ENCODE data around the gene FAM107A. TPM values are rescaled to one million over a fixed set of nuclear protein-coding genes. Genes with fewer than 3 reads are reported as not detected.

The FAM107A gene
- total and polyA plus RNA-seq, 2 of the 13 experiments (the other 11 are each of a cell fraction or from before 2014, with no cell fraction given): not detected

- peaks cover 16% of the 10 kb centered on the region for H3K4me1 ChIP-seq (ENCODE audit: insufficient read depth, low read length)
- no CpG with 5 or more reads among the region's 5 CpGs for WGBS (ENCODE audit: low lambda C conversion rate)
- H2AFZ ChIP-seq (ENCODE audit: low read length): no peak overlapping the region
- TF ChIP-seq AFF4 (CRISPR knock-in tag; IDR thresholded peaks at IDR 0.05): no peak
- no peak for TF ChIP-seq ZBTB38 (CRISPR knock-in tag; IDR thresholded peaks at IDR 0.05)
- no peak for TF ChIP-seq NCOA1 (CRISPR knock-in tag; IDR thresholded peaks at IDR 0.05)
- TF ChIP-seq SRF (IDR thresholded peaks at IDR 0.05; ENCODE audit: low read depth, low read length): no peak
- TF ChIP-seq POLR2A (IDR thresholded peaks at IDR 0.05; ENCODE audit: insufficient read depth in 1 of 2, low read depth in 2 of 2, low read length in 2 of 2): no peak
- no peak for TF ChIP-seq ZNF605 (CRISPR knock-in tag; IDR thresholded peaks at IDR 0.05)
- no peak for TF ChIP-seq ZNF343 (CRISPR knock-in tag; IDR thresholded peaks at IDR 0.05)
- no peak for TF ChIP-seq ZNF772 (CRISPR knock-in tag; IDR thresholded peaks at IDR 0.05)
- TF ChIP-seq ZNF12 (CRISPR knock-in tag; IDR thresholded peaks at IDR 0.05): no peak
- TF ChIP-seq, protein P1, sequence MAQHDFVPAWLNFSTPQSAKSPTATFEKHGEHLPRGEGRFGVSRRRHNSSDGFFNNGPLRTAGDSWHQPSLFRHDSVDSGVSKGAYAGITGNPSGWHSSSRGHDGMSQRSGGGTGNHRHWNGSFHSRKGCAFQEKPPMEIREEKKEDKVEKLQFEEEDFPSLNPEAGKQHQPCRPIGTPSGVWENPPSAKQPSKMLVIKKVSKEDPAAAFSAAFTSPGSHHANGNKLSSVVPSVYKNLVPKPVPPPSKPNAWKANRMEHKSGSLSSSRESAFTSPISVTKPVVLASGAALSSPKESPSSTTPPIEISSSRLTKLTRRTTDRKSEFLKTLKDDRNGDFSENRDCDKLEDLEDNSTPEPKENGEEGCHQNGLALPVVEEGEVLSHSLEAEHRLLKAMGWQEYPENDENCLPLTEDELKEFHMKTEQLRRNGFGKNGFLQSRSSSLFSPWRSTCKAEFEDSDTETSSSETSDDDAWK (CRISPR knock-in tag; IDR thresholded peaks at IDR 0.05): no peak
- no peak for TF ChIP-seq ZNF143 (CRISPR knock-in tag; IDR thresholded peaks at IDR 0.05)
- no peak for TF ChIP-seq ZNF329 (CRISPR knock-in tag; IDR thresholded peaks at IDR 0.05; ENCODE audit: low read depth)
- TF ChIP-seq ZBTB7B (CRISPR knock-in tag; IDR thresholded peaks at IDR 0.05): no peak
- no peak for TF ChIP-seq CCAR2 (optimal IDR thresholded peaks at IDR 0.05; ENCODE audit: low read depth, low read length)
- no peak for TF ChIP-seq ARNT (IDR thresholded peaks at IDR 0.05)
- no peak for TF ChIP-seq HMGXB4 (CRISPR knock-in tag; IDR thresholded peaks at IDR 0.05; ENCODE audit: borderline replicate concordance in 1 of 2, low read depth in 1 of 2)
- TF ChIP-seq CBX2 (IDR thresholded peaks at IDR 0.05; ENCODE audit: low read depth, low read length): no peak
- TF ChIP-seq CBX2 (CRISPR knock-in tag; IDR thresholded peaks at IDR 0.05; ENCODE audit: low read depth): no peak
- no peak for ATAC-seq
- ChIA-PET CTCF (ENCODE audit: low intra/inter-chr PET ratio, low total read pairs) (no interaction called here), POLR2A (no interaction called here)
- no peaks in the 10 kb centered on the region for H4K20me1 ChIP-seq (ENCODE audit: insufficient read depth, low read length)
- intact Hi-C loops (cut with micrococcal nuclease; ENCODE audit: unreplicated experiment): no loop called here
- H3K36me3 ChIP-seq (replicated peaks in 1 of 2; ENCODE audit: control insufficient read depth in 1 of 2, insufficient read depth in 2 of 2, low read length in 2 of 2): no peaks in the 10 kb centered on the region
- H3K4me2 ChIP-seq (ENCODE audit: low read depth, low read length): no peak overlapping the region
- H3K27ac ChIP-seq (ENCODE audit: extremely low read length, insufficient read depth, low read length): no peak overlapping the region
- peaks cover 2 to 19% of the 10 kb centered on the region in 2 experiments; a peak in 4 of 5 replicates for H3K27me3 ChIP-seq (ENCODE audit: control insufficient read depth in 1 of 2, insufficient read depth in 2 of 2, low read length in 2 of 2)
- H3K79me2 ChIP-seq (ENCODE audit: insufficient read depth, low read length): no peaks in the 10 kb centered on the region
- no TSS peak for BruUV-seq (replicated peaks)
- H3K9ac ChIP-seq (ENCODE audit: insufficient read depth, low read depth, low read length): no peak overlapping the region
- no peak for FAIRE-seq
- H3K9me3 ChIP-seq (ENCODE audit: low read length): no peaks in the 10 kb centered on the region
- no peak overlapping the region for H3K4me3 ChIP-seq (replicated peaks in 1 of 3; ENCODE audit: insufficient read depth in 1 of 3, low read depth in 2 of 3, low read length in 3 of 3)
- in situ Hi-C loops (cut with HindIII; ENCODE audit: extremely low pct_ligation_motif_present, low pct_unique_long_range_greater_than_20kb): no loop called here
- DNase-seq (ENCODE audit: low spot score): no peak
Measured at GRCh38 chr3:58623961-58624360, 46.8 kb upstream of the FAM107A start.

Data from HepG2 (cell line).